SK-N-SH (cell line): ENCODE results near the gene SERINC2. TPM values are rescaled to one million over a fixed set of nuclear protein-coding genes. Genes with fewer than 3 reads are reported as not detected.
"Not testable (repeated sequence)": the region's sequence is repeated elsewhere in the genome, so short reads cannot be mapped to it uniquely, and the experiment has no call there.

ENCODE experiments used
- CTCF ChIA-PET: fragments of 300-600, 350-600 bp; formaldehyde crosslinking; extraction: SDS; loops from one replicate; lab custom pipeline; 2021; lab: Yijun Ruan, JAX
- POLR2A ChIA-PET: fragments of 350-600 bp; sonication (Branson Sonifier 250); formaldehyde crosslinking; extraction: SDS; loops from one replicate; lab custom pipeline; 2020; ENCODE audit warnings: antibody characterized with exemption, inconsistent platforms; lab: Yijun Ruan, JAX
- DNase-seq: peaks from one replicate; pipeline ENCODE4 v3.0.0; 2012
- H2AFZ ChIP-seq: fragments of 200-600 bp; sonication (generic); 2 replicates; pipeline ENCODE4 v1.8.1; 2016; ENCODE audit warnings: antibody characterized with exemption, mild to moderate bottlenecking, low read depth
- H3F3A ChIP-seq: fragments of 200-600 bp; sonication (generic); replicated peaks from 2 replicates; pipeline ENCODE3; 2016; ENCODE audit warnings: antibody characterized with exemption, mild to moderate bottlenecking; ENCODE audit not compliant: insufficient read depth
- H3K27ac ChIP-seq, 2 experiments: fragments of 200-500 bp in 1 of 2; fragments of 200-600 bp in 1 of 2; sonication (Bioruptor generic) in 1 of 2; sonication (generic), shearing (Covaris generic) in 1 of 2; 2 replicates each; pipeline versions ENCODE4 v1.5.1 to v1.6.1; 2014 to 2016; ENCODE audit warnings: low read depth in 2 of 2, inconsistent platforms in 1 of 2, low read length in 1 of 2, mild to moderate bottlenecking in 1 of 2, mixed read lengths in 1 of 2
- H3K27me3 ChIP-seq: fragments of 200-600 bp; sonication (generic), shearing (Covaris generic); 2 replicates; pipeline ENCODE4 v1.6.1; 2016; ENCODE audit warnings: mixed run types; ENCODE audit not compliant: insufficient read depth
- H3K36me3 ChIP-seq, 2 experiments: fragments of 200-500 bp in 1 of 2; fragments of 200-600 bp in 1 of 2; sonication (Bioruptor generic) in 1 of 2; sonication (generic) in 1 of 2; replicated peaks in 1 of 2; 2 replicates each; pipeline versions ENCODE3 to v1.5.1; 2014 to 2016; ENCODE audit warnings: low read length in 1 of 2, mild to moderate bottlenecking in 1 of 2; ENCODE audit not compliant: insufficient read depth in 2 of 2, control insufficient read depth in 1 of 2
- H3K4me1 ChIP-seq, 2 experiments: fragments of 200-500 bp in 1 of 2; fragments of 200-600 bp in 1 of 2; sonication (Bioruptor generic) in 1 of 2; sonication (generic), shearing (Covaris generic) in 1 of 2; 2 replicates each; pipeline versions ENCODE4 v1.5.1 to v1.6.1; 2014 to 2016; ENCODE audit warnings: low read depth in 1 of 2, low read length in 1 of 2, mixed run types in 1 of 2; ENCODE audit not compliant: insufficient read depth in 2 of 2, control insufficient read depth in 1 of 2
- H3K4me2 ChIP-seq: fragments of 200-600 bp; sonication (generic), shearing (Covaris generic); 2 replicates; pipeline ENCODE4 v1.6.1; 2017; ENCODE audit warnings: mixed run types
- H3K4me3 ChIP-seq, 2 experiments: fragments of 200-500 bp in 1 of 2; fragments of 200-600 bp in 1 of 2; sonication (Bioruptor generic) in 1 of 2; sonication (generic), shearing (Covaris generic) in 1 of 2; 2 replicates each; pipeline versions ENCODE4 v1.5.1 to v1.8.1; 2014 to 2016; ENCODE audit warnings: low read depth in 2 of 2, inconsistent platforms in 1 of 2, low read length in 1 of 2, mild to moderate bottlenecking in 1 of 2, mixed read lengths in 1 of 2, moderate library complexity in 1 of 2
- H3K79me2 ChIP-seq: fragments of 200-600 bp; sonication (generic); 2 replicates; pipeline ENCODE4 v1.8.1; 2017; ENCODE audit warnings: mild to moderate bottlenecking; ENCODE audit not compliant: insufficient read depth
- H3K9ac ChIP-seq: fragments of 200-600 bp; sonication (generic); 2 replicates; pipeline ENCODE4 v1.6.1; 2017; ENCODE audit warnings: mixed run types
- H3K9me2 ChIP-seq: fragments of 200-600 bp; sonication (generic); 2 replicates; pipeline ENCODE4 v1.6.1; 2017; ENCODE audit warnings: mixed run types
- H3K9me3 ChIP-seq: fragments of 200-600 bp; sonication (generic); 2 replicates; pipeline ENCODE4 v1.6.1; 2017; ENCODE audit warnings: mixed run types, mild to moderate bottlenecking, moderate library complexity
- H4K20me1 ChIP-seq: fragments of 200-600 bp; sonication (generic); 2 replicates; pipeline ENCODE4 v1.6.1; 2017; ENCODE audit warnings: mild to moderate bottlenecking, mixed run types; ENCODE audit not compliant: insufficient read depth
- WGBS: methylation state at CpG from one replicate; pipeline ENCODE4 v1.1.6; 2017; ENCODE audit warnings: low lambda C conversion rate; 5-methylcytosine and 5-hydroxymethylcytosine counted together
- polyA plus RNA-seq, 3 experiments: library from polyadenylated mRNA; depleted of rRNA; stranded (reverse); fragments of >200 nt; gene quantifications; 2 replicates each; pipeline ENCODE4 v1.2.3, GENCODE V29; 2012

Gene SERINC2
- polyA plus RNA-seq, 1 of the 3 experiments (the other 2 are of a cell fraction) = 22.2 TPM

DNA sequence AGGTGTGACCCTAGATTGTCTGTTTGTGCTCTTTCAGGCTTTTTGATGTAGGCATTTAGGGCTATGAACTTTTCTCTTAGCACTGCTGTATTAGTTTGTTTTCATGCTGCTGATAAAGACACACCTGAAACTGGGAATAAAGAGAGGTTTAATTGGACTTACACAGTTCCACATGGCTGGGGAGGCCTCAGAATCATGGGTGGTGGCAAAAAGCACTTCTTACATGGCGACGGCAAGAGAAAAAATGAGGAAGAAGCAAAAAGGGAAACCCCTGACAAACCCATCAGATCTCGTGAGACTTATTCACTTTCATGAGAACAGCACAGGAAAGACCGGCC lies 59.3 kb downstream of the SERINC2 start:
- H2AFZ ChIP-seq, H3K4me1 ChIP-seq, H3K4me3 ChIP-seq, H3K36me3 ChIP-seq, H3K4me2 ChIP-seq, H4K20me1 ChIP-seq, H3K9ac ChIP-seq, H3K79me2 ChIP-seq, H3K9me2 ChIP-seq, H3K9me3 ChIP-seq, CTCF ChIA-PET, POLR2A ChIA-PET, H3K27me3 ChIP-seq, H3K27ac ChIP-seq, H3F3A ChIP-seq, DNase-seq: not testable (repeated sequence)
- WGBS = 67% methylated on average over 4 of the region's 4 CpGs

DNA sequence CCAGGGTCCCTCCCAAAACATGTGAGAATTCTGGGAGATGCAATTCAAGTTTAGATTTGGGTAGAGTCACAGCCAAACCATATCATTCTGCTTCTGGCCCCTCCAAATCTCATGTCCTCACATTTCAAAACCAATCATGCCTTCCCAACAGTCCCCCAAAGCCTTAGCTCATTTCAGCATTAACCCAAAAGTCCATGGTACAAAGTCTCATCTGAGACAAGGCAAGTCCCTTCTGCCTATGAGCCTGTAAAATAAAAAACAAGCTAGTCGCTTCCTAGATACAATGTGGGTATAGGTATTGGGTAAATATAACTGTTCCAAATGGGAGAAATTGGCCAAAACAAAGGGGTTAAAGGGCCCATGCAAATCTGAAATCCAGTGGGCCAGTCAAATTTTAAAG lies 59.7 kb downstream of the SERINC2 start:
- H3K9me2 ChIP-seq, H3K4me2 ChIP-seq, H3F3A ChIP-seq, POLR2A ChIA-PET, H3K27me3 ChIP-seq, H3K9ac ChIP-seq, H2AFZ ChIP-seq, DNase-seq, H3K4me3 ChIP-seq, H3K27ac ChIP-seq, H4K20me1 ChIP-seq, H3K36me3 ChIP-seq, H3K79me2 ChIP-seq, H3K9me3 ChIP-seq, H3K4me1 ChIP-seq: not testable (repeated sequence)
- 32% methylated on average over 1 of the region's 1 CpG for WGBS
- CTCF ChIA-PET = interaction anchor here (0.9 kb wide), 1 partner anchor 51 kb away, joined by 3 read pairs; no protein-coding TSS in a partner anchor

DNA sequence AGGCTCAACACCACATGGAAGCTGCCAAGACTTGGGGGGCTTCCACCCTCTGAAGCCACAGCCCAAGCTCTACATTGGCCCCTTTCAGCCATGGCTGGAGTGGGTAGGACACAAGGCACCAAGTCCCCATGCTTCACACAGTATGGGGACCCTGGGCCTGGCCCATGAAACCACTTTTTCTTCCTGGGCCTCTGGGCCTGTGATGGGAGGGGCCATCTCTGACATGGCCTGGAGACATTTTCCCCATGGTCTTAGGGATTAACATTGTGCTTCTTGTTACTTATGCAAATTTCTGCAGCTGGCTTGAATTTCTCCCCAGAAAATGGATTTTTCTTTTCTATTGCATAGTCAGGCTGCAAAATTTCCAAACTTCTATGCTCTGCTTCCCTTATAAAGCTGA lies 60.5 kb downstream of the SERINC2 start:
- H3K4me3 ChIP-seq, H3F3A ChIP-seq, H3K36me3 ChIP-seq, POLR2A ChIA-PET, H3K27me3 ChIP-seq, DNase-seq, H3K9me2 ChIP-seq, H3K27ac ChIP-seq, H3K9ac ChIP-seq, H3K4me2 ChIP-seq, H2AFZ ChIP-seq, H3K4me1 ChIP-seq, H3K79me2 ChIP-seq, H4K20me1 ChIP-seq, H3K9me3 ChIP-seq: not testable (repeated sequence)
- CTCF ChIA-PET = interaction anchor here (0.9 kb wide), 1 partner anchor 52 kb away, joined by 3 read pairs; no protein-coding TSS in a partner anchor

DNA sequence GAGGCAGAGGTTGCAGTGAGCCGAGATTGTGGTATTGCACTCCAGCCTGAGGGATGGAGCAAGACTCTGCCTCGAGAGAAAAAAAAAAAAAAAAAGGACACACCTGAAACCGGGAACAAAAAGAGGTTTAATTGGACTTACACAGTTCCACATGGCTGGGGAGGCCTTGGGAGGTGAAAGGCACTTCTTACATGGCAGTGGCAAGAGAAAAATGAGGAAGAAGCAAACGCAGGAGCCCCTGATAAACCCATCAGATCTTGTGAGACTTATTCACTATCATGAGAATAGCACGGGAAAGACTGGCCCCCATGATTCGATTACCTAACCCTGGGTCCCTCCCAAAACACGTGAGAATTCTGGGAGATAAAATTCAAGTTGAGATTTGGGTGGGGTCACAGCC lies 61.6 kb downstream of the SERINC2 start:
- H3K79me2 ChIP-seq, H3K9me3 ChIP-seq, H3K4me1 ChIP-seq, H3K4me3 ChIP-seq, H4K20me1 ChIP-seq, H3K27ac ChIP-seq, H3K9me2 ChIP-seq, H3F3A ChIP-seq, H3K36me3 ChIP-seq, H3K9ac ChIP-seq, H3K27me3 ChIP-seq, CTCF ChIA-PET, DNase-seq, H2AFZ ChIP-seq, POLR2A ChIA-PET, H3K4me2 ChIP-seq: not testable (repeated sequence)
- 24% methylated on average over 7 of the region's 7 CpGs for WGBS
